ENCODE measurements around the gene TREH.

TREH gene

GRCh38 chr11:118609380-118610224 is 69.8 kb downstream of the TREH start:
- no peak for DNase-seq

- DNase-seq: peak; percentile 63
These were observed 70.9 kb downstream of the TREH start for GRCh38 chr11:118608360-118609227.

GRCh38 chr11:118607401-118608359 is 71.8 kb downstream of the TREH start, which contains the start of gene PHLDB1:
PHLDB1 (plus strand) TSS chr11:118607615; CDS start chr11:118613837, 6,222 bp downstream.
- peak; percentile 32 for DNase-seq
